Measurements from ENCODE around the gene NEDD4.

GRCh38 chr15:55960946-55961345 lies 32.5 kb downstream of the NEDD4 start:
- TF ChIP-seq CTCF (IDR thresholded peaks at IDR 0.05) (no peak), POLR2A (IDR thresholded peaks at IDR 0.05) (no peak)
